ENCODE data around the gene TAF12. TPM values are rescaled to one million over a fixed set of nuclear protein-coding genes. Genes with fewer than 3 reads are reported as not detected.
"Not testable (repeated sequence)": the region's sequence is repeated elsewhere in the genome, so short reads cannot be mapped to it uniquely, and the experiment has no call there.

TAF12 gene
- total RNA-seq, 2 experiments from 2014 or later = 7.0 to 8.0 TPM

- no peaks in the 10 kb centered on the region for H3K9me3 ChIP-seq (ENCODE audit: control insufficient read depth in 1 of 2, insufficient read depth in 1 of 2, low read length in 2 of 2)
- peaks cover 56% of the 10 kb centered on the region for H3K4me1 Mint-ChIP-seq (ENCODE audit: low read depth)
- H3K27me3 ChIP-seq (ENCODE audit: control insufficient read depth in 1 of 2, insufficient read depth in 2 of 2, low read length in 2 of 2) = no peaks in the 10 kb centered on the region
- H3K4me3 Mint-ChIP-seq = no peak overlapping the region
- CTCF ChIA-PET = no interaction called here
- H3K9me3 Mint-ChIP-seq = no peaks in the 10 kb centered on the region
- intact Hi-C loops (cut with DNase I, micrococcal nuclease) = loop anchor here (10.0 kb wide), 2 partner anchors 49 to 401 kb away; no protein-coding TSS in a partner anchor
- no peak for TF ChIP-seq CTCF (IDR thresholded peaks at IDR 0.05)
- H3K27ac ChIP-seq (ENCODE audit: low read depth in 1 of 2, low read length in 2 of 2) = no peak overlapping the region
- H3K27me3 Mint-ChIP-seq = no peaks in the 10 kb centered on the region
- H3K36me3 ChIP-seq (ENCODE audit: insufficient read depth, low read length) = no peaks in the 10 kb centered on the region
- peaks cover 59% of the 10 kb centered on the region for H3K4me1 ChIP-seq (ENCODE audit: insufficient read depth, low read length)
- ATAC-seq (ENCODE audit: poor library complexity) (no peak), DNase-seq (no peak)
- H3K27ac Mint-ChIP-seq = peak overlapping the region; percentile 34
- peaks cover 13% of the 10 kb centered on the region for H3K36me3 Mint-ChIP-seq (ENCODE audit: low read depth)
- no peak overlapping the region for H3K4me3 ChIP-seq (ENCODE audit: low read length)
- POLR2A ChIA-PET = interaction anchor here (0.7 to 2.1 kb wide), 2 partner anchors 65 to 1289 kb away, joined by 3 to 12 read pairs; no protein-coding TSS in a partner anchor
Observed at GRCh38 chr1:28646040-28646439, 3.2 kb upstream of the TAF12 start.

GRCh38 chr1:28645406-28645805 lies 2.5 kb upstream of the TAF12 start:
- not testable (repeated sequence) for ATAC-seq (ENCODE audit: poor library complexity); H3K27me3 ChIP-seq (ENCODE audit: control insufficient read depth in 1 of 2, insufficient read depth in 2 of 2, low read length in 2 of 2); H3K4me3 ChIP-seq (ENCODE audit: low read length); H3K9me3 Mint-ChIP-seq; H3K4me3 Mint-ChIP-seq; H3K36me3 ChIP-seq (ENCODE audit: insufficient read depth, low read length); DNase-seq; H3K27ac ChIP-seq (ENCODE audit: low read depth in 1 of 2, low read length in 2 of 2); H3K27ac Mint-ChIP-seq; H3K9me3 ChIP-seq (ENCODE audit: control insufficient read depth in 1 of 2, insufficient read depth in 1 of 2, low read length in 2 of 2); H3K27me3 Mint-ChIP-seq
- H3K36me3 Mint-ChIP-seq (ENCODE audit: low read depth) = peaks cover 13% of the 10 kb centered on the region
- ChIA-PET POLR2A (interaction anchor here (1.3 to 2.1 kb wide), 3 partner anchors 65 to 536 kb away, joined by 3 to 12 read pairs (median 4); partner anchors contain the start of gene SRSF4), CTCF (interaction anchor here (2.8 kb wide), 1 partner anchor 91 kb away, joined by 43 read pairs; the partner anchor contains the start of gene YTHDF2)
- intact Hi-C loops (cut with DNase I, micrococcal nuclease) = loop anchor here (10.0 kb wide), 2 partner anchors 49 to 401 kb away; no protein-coding TSS in a partner anchor
- H3K4me1 ChIP-seq (ENCODE audit: insufficient read depth, low read length) = peaks cover 63% of the 10 kb centered on the region
- peaks cover 62% of the 10 kb centered on the region for H3K4me1 Mint-ChIP-seq (ENCODE audit: low read depth)

- Histone ChIP-seq H3K4me1 (ENCODE audit: insufficient read depth, low read length) (peaks cover 63% of the 10 kb centered on the region), H3K27ac (ENCODE audit: low read depth in 1 of 2, low read length in 2 of 2) (peak overlapping the region; percentile 94), H3K4me3 (ENCODE audit: low read length) (no peak overlapping the region), H3K36me3 (ENCODE audit: insufficient read depth, low read length) (no peaks in the 10 kb centered on the region), H3K27me3 (ENCODE audit: control insufficient read depth in 1 of 2, insufficient read depth in 2 of 2, low read length in 2 of 2) (no peaks in the 10 kb centered on the region), H3K9me3 (ENCODE audit: control insufficient read depth in 1 of 2, insufficient read depth in 1 of 2, low read length in 2 of 2) (no peaks in the 10 kb centered on the region)
- ChIA-PET CTCF (interaction anchor here (0.9 to 2.8 kb wide), 5 partner anchors 26 to 232 kb away, joined by 3 to 43 read pairs (median 11); partner anchors contain the start of gene YTHDF2), POLR2A (interaction anchor here (0.6 to 5.7 kb wide), 9 partner anchors 25 to 537 kb away, joined by 3 to 198 read pairs (median 16); partner anchors contain the start of genes GMEB1, RCC1, SRSF4 and YTHDF2)
- no peaks in the 10 kb centered on the region for H3K27me3 Mint-ChIP-seq
- peak overlapping the region; percentile 92 for H3K4me3 Mint-ChIP-seq
- H3K36me3 Mint-ChIP-seq (ENCODE audit: low read depth) = peaks cover 18% of the 10 kb centered on the region
- no peak for TF ChIP-seq CTCF (IDR thresholded peaks at IDR 0.05)
- peaks cover 71% of the 10 kb centered on the region for H3K4me1 Mint-ChIP-seq (ENCODE audit: low read depth)
- H3K27ac Mint-ChIP-seq = peak overlapping the region; percentile 97
- ATAC-seq (ENCODE audit: poor library complexity) = no peak
- intact Hi-C loops (cut with DNase I, micrococcal nuclease) = loop anchor here (5.0 to 10.0 kb wide), 4 partner anchors 50 to 400 kb away; partner anchors contain the start of gene RCC1 (in 1 of the 2)
- H3K9me3 Mint-ChIP-seq = no peaks in the 10 kb centered on the region
- DNase-seq = no peak
Observed at GRCh38 chr1:28644494-28644893, 1.6 kb upstream of the TAF12 start.
